A549 (cell line): ENCODE measurements around the gene BCO1. TPM values are rescaled to one million over a fixed set of nuclear protein-coding genes. Genes with fewer than 3 reads are reported as not detected.
"Not testable (repeated sequence)": the region's sequence is repeated elsewhere in the genome, so short reads cannot be mapped to it uniquely, and the experiment has no call there.

Experiments used
- ATAC-seq, 2 experiments: fragments of 200-7000 bp in 1 of 2; fragments of >200 bp in 1 of 2; cut with Nextera tagmentation in 1 of 2; cut with Tn5 transposase in 1 of 2; 3 replicates each; pipeline versions ENCODE4 v1.8.0 to v1.9.1; 2018 to 2020; ENCODE audit warnings: mild to moderate bottlenecking in 1 of 2, moderate library complexity in 1 of 2
- CTCF ChIA-PET: fragments of 300-600 bp; sonication (Branson Sonifier 250); formaldehyde crosslinking; extraction: SDS; loops from one replicate; lab custom pipeline; 2021; ENCODE audit warnings: antibody characterized with exemption, inconsistent platforms; lab: Yijun Ruan, JAX
- POLR2A ChIA-PET: fragments of 350-600 bp; formaldehyde crosslinking; extraction: SDS; loops from one replicate; lab custom pipeline; 2021; ENCODE audit warnings: antibody characterized with exemption, inconsistent platforms; lab: Yijun Ruan, JAX
- DNase-seq, 2 experiments: peaks; one replicate each; pipeline versions ENCODE4 v3.0.0 to v3.0.0-alpha.2; 2011 to 2016; ENCODE audit warnings: low read depth in 1 of 2, low spot score in 1 of 2
- FAIRE-seq: peaks from 2 replicates; lab custom pipeline; 2011; peaks lifted over from hg19 to GRCh38; lab: Jason Lieb, UNC
- H3K27ac ChIP-seq, 2 experiments: fragments of >200 bp; sonication (Bioruptor Twin); formaldehyde crosslinking; 3 replicates each; pipeline ENCODE4 v1.5.1; 2016 to 2017
- H3K4me1 ChIP-seq: fragments of >200 bp; sonication (Bioruptor Twin); formaldehyde crosslinking; 3 replicates; pipeline ENCODE4 v1.6.1; 2016
- H3K4me2 ChIP-seq: fragments of >200 bp; sonication (Bioruptor Twin); formaldehyde crosslinking; 3 replicates; pipeline ENCODE4 v1.6.1; 2016
- H3K4me3 ChIP-seq: fragments of >200 bp; sonication (Bioruptor Twin); formaldehyde crosslinking; 3 replicates; pipeline ENCODE4 v1.5.1; 2016
- H3K9me3 ChIP-seq: fragments of >200 bp; sonication (Bioruptor Twin); formaldehyde crosslinking; 3 replicates; pipeline ENCODE4 v1.6.1; 2016
- CEBPB ChIP-seq, 2 experiments: fragments of >200 bp in 1 of 2; sonication (Bioruptor Twin) in 1 of 2; formaldehyde crosslinking in 1 of 2; IDR thresholded peaks; 2 replicates each; pipeline ENCODE4 v1.6.1; 2012 to 2016
- CHD2 ChIP-seq: fragments of 150-350 bp; IDR thresholded peaks from 2 replicates; pipeline ENCODE4 v1.6.1; 2014; ENCODE audit warnings: low read length; ENCODE audit not compliant: partially characterized antibody
- CHD4 ChIP-seq: fragments of 200-600 bp; sonication (generic); IDR thresholded peaks from 2 replicates; pipeline ENCODE4 v1.6.1; 2016; ENCODE audit warnings: antibody characterized with exemption, mild to moderate bottlenecking, borderline replicate concordance
- HDAC2 ChIP-seq: fragments of 200-600 bp; sonication (generic); IDR thresholded peaks from 2 replicates; pipeline ENCODE4 v1.6.1; 2016
- JUNB ChIP-seq: fragments of >200 bp; sonication (Bioruptor Twin); formaldehyde crosslinking; IDR thresholded peaks from 2 replicates; pipeline ENCODE4 v1.6.1; 2016
- KDM1A ChIP-seq: fragments of 200-600 bp; sonication (generic); IDR thresholded peaks from 2 replicates; pipeline ENCODE4 v1.6.1; 2016; ENCODE audit warnings: low read depth, mild to moderate bottlenecking
- MAFK ChIP-seq: fragments of 450-650 bp; IDR thresholded peaks from 2 replicates; pipeline ENCODE4 v1.6.1; 2014; ENCODE audit not compliant: partially characterized antibody
- MAX ChIP-seq: IDR thresholded peaks from 2 replicates; pipeline ENCODE4 v1.6.1; 2012
- MAZ ChIP-seq: fragments of 150-350 bp; IDR thresholded peaks from 2 replicates; pipeline ENCODE4 v1.6.1; 2014; ENCODE audit warnings: antibody characterized with exemption, low read depth, low read length, borderline replicate concordance
- MYC ChIP-seq: IDR thresholded peaks from 2 replicates; pipeline ENCODE4 v1.6.1; 2012; ENCODE audit warnings: mild to moderate bottlenecking, inconsistent platforms, low read length, improper control_type of control experiment, borderline replicate concordance
- NR3C1 ChIP-seq: fragments of >200 bp; sonication (Bioruptor Twin); formaldehyde crosslinking; IDR thresholded peaks from 3 replicates; pipeline ENCODE4 v1.6.1; 2017
- PBX3 ChIP-seq: IDR thresholded peaks from 2 replicates; pipeline ENCODE4 v1.6.1; 2012
- POLR2AphosphoS2 ChIP-seq: conservative IDR thresholded peaks from 2 replicates; pipeline ENCODE4 v1.6.1; 2012; ENCODE audit warnings: low read length, improper control_type of control experiment, inconsistent platforms
- RAD21 ChIP-seq, 2 experiments: fragments of >200 bp in 1 of 2; sonication (Bioruptor Twin) in 1 of 2; formaldehyde crosslinking in 1 of 2; IDR thresholded peaks in 1 of 2; conservative IDR thresholded peaks in 1 of 2; 2 replicates in 1 of 2; 3 replicates in 1 of 2; pipeline ENCODE4 v1.6.1; 2012 to 2018; ENCODE audit warnings: inconsistent platforms in 1 of 2
- RARB ChIP-seq: fragments of 250-450 bp; sonication (Bioruptor Pico); IDR thresholded peaks from 2 replicates; pipeline ENCODE4 v1.8.0; 2021; ENCODE audit warnings: mild to moderate bottlenecking, moderate library complexity
- RNF2 ChIP-seq: fragments of 200-600 bp; sonication (generic); IDR thresholded peaks from 2 replicates; pipeline ENCODE4 v1.6.1; 2016; ENCODE audit warnings: low read depth, mild to moderate bottlenecking, antibody characterized with exemption, moderate library complexity, borderline replicate concordance
- SREBF2 ChIP-seq: fragments of 450-650 bp; IDR thresholded peaks from 2 replicates; pipeline ENCODE4 v1.6.1; 2014; ENCODE audit warnings: mild to moderate bottlenecking, moderate library complexity
- ZFP36 ChIP-seq: fragments of 450-650 bp; IDR thresholded peaks from 2 replicates; pipeline ENCODE4 v1.6.1; 2014; ENCODE audit warnings: borderline replicate concordance; ENCODE audit not compliant: partially characterized antibody
- ZNF302 ChIP-seq: fragments of 250-450 bp; sonication (Bioruptor Pico); IDR thresholded peaks from 2 replicates; pipeline ENCODE4 v1.9.0; 2021; ENCODE audit warnings: inconsistent platforms, mild to moderate bottlenecking, moderate library complexity
- ZSCAN20 ChIP-seq: fragments of 250-450 bp; sonication (Bioruptor Pico); IDR thresholded peaks from 2 replicates; pipeline ENCODE4 v1.8.0; 2022; ENCODE audit warnings: mild to moderate bottlenecking, moderate library complexity
- WGBS: methylation state at CpG from one replicate; pipeline ENCODE4 v1.1.6; 2017; ENCODE audit errors: missing lambda C conversion rate; 5-methylcytosine and 5-hydroxymethylcytosine counted together
- polyA plus RNA-seq, 4 experiments: library from polyadenylated mRNA; depleted of rRNA in 3 of 4; stranded (reverse); fragments of >200 nt; fragmentation: RNase III in 1 of 4; extraction: RNeasy Plus Mini Kit Qiagen cat#74134 plus additional on column Dnase treatment in 1 of 4; gene quantifications; 2 replicates in 3 of 4; 3 replicates in 1 of 4; pipeline ENCODE4 v1.2.3, GENCODE V29; 2011 to 2017
- TF ChIP-seq, protein P1 (sequence below): fragments of >200 bp; sonication (Bioruptor Twin); formaldehyde crosslinking; IDR thresholded peaks from 3 replicates; pipeline ENCODE4 v1.5.1; 2016
- TF ChIP-seq, protein P2 (sequence below): fragments of 150-350 bp; IDR thresholded peaks from 2 replicates; pipeline ENCODE4 v1.6.1; 2014; ENCODE audit warnings: low read depth, mild to moderate bottlenecking, low read length

BCO1 gene
- polyA plus RNA-seq, 2 of the 4 experiments (the other 2 are of a cell fraction): 5.0 to 6.2 TPM

DNA sequence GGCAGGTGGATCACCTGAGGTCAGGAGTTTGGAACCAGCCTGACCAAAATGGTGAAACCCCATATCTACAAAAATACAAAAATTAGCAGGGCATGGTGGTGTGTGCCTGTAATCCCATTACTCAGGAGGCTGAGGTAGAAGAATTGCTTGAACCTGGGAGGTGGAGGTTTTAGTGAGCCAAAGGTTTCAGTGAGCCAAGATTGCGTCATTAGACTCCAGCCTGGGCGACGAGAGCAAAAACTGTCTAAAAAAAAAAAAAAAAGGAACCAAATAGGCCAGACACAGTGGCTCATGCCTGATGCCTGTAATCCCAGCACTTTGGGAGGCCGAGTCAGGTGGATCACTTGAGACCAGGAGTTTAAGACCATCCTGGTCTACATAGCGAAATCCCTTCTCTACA, 12.8 kb upstream of the BCO1 start:
- H3K4me1 ChIP-seq, H3K9me3 ChIP-seq, POLR2A ChIA-PET, H3K4me3 ChIP-seq, DNase-seq, ATAC-seq, H3K27ac ChIP-seq, FAIRE-seq, H3K4me2 ChIP-seq: not testable (repeated sequence)
- CTCF ChIA-PET: interaction anchor here (0.6 to 1.6 kb wide), 2 partner anchors 21 to 38 kb away, joined by 3 to 5 read pairs; no protein-coding TSS in a partner anchor
- 83% methylated on average over 5 of the region's 5 CpGs for WGBS

DNA sequence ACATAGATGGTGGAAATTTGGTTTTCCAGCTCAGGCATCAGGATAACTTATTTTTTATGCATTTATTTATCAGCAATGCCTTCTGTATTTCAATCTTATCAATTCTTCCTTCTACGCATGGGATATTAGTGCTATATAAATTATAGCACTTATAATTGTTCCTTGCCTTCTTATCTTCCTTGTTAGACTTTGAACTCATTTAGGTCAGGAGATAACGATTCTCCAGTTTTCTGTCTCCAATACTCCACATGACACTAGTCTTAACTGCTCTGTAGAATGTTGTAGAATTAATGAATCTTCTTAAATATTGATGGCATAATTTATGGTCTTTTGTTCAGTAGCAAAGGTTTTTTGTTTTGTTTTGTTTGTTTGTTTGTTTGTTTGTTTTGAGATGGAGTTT, 10.7 kb upstream of the BCO1 start:
- WGBS: 55% methylated on average over 2 of the region's 2 CpGs
- no peaks in the 10 kb centered on the region for H3K9me3 ChIP-seq
- no peaks in the 10 kb centered on the region for H3K4me1 ChIP-seq
- no peak overlapping the region for H3K27ac ChIP-seq
- ChIA-PET POLR2A (no interaction called here), CTCF (interaction anchor here (0.6 to 1.4 kb wide), 3 partner anchors 11 to 108 kb away, joined by 3 to 4 read pairs (median 4); partner anchors contain the start of gene BCO1)
- no peak for TF ChIP-seq MAX
- TF ChIP-seq RAD21 (conservative IDR thresholded peaks at IDR 0.05 in 1 of 2, IDR thresholded peaks at IDR 0.05 in 1 of 2): no peak
- TF ChIP-seq HDAC2: no peak
- TF ChIP-seq ZNF302 (CRISPR knock-in tag): no peak
- TF ChIP-seq CEBPB (IDR thresholded peaks at IDR 0.05): no peak
- TF ChIP-seq POLR2AphosphoS2: no peak
- no peak for TF ChIP-seq MYC
- no peak for TF ChIP-seq RNF2
- TF ChIP-seq, protein P1, sequence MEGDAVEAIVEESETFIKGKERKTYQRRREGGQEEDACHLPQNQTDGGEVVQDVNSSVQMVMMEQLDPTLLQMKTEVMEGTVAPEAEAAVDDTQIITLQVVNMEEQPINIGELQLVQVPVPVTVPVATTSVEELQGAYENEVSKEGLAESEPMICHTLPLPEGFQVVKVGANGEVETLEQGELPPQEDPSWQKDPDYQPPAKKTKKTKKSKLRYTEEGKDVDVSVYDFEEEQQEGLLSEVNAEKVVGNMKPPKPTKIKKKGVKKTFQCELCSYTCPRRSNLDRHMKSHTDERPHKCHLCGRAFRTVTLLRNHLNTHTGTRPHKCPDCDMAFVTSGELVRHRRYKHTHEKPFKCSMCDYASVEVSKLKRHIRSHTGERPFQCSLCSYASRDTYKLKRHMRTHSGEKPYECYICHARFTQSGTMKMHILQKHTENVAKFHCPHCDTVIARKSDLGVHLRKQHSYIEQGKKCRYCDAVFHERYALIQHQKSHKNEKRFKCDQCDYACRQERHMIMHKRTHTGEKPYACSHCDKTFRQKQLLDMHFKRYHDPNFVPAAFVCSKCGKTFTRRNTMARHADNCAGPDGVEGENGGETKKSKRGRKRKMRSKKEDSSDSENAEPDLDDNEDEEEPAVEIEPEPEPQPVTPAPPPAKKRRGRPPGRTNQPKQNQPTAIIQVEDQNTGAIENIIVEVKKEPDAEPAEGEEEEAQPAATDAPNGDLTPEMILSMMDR: no peak
- no peak for TF ChIP-seq MAFK
- no peak for TF ChIP-seq ZFP36
- TF ChIP-seq SREBF2: no peak
- TF ChIP-seq, protein P2, sequence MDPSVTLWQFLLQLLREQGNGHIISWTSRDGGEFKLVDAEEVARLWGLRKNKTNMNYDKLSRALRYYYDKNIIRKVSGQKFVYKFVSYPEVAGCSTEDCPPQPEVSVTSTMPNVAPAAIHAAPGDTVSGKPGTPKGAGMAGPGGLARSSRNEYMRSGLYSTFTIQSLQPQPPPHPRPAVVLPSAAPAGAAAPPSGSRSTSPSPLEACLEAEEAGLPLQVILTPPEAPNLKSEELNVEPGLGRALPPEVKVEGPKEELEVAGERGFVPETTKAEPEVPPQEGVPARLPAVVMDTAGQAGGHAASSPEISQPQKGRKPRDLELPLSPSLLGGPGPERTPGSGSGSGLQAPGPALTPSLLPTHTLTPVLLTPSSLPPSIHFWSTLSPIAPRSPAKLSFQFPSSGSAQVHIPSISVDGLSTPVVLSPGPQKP: no peak
- no peak overlapping the region for H3K4me2 ChIP-seq
- FAIRE-seq (no peak), DNase-seq (no peak), ATAC-seq (no peak)
- H3K4me3 ChIP-seq: no peak overlapping the region

DNA sequence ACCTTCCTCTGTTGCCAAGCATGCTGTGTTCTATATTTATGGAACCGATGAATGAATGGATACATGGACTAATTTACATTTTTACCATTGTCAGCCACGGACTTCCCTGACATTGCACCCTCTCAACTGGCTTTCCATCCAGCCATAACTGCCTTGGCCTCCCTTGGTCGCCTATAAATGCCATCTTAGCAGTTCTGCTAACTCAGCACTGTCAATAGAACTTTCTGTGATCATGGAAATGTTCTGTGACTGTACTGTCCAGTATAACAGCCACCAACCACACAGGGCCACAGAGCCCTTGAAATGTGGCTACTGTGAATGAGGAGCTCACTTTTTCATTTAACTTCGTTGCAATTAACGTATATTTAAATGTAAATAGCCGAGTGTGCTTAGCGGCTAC, 8.7 kb upstream of the BCO1 start:
- 42% methylated on average over 7 of the region's 7 CpGs for WGBS

DNA sequence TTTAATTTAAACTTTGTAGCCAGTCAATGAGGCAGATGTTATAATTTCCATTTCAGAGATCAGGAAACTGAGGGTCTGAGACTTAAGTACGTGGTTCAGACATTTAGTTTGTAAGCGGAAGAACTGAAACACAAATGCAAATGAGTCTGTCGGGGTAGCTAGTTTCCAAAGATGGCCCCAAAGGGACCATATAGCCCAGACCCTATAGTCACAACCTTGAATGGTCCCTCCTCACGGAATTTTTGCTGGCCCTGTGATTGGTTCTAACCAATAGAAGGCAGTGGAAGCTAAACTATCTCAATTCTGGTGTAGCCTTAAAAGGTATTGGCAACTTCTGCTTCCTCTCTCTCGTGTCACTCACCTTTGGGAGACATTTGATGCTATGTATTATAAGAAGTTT, 7.5 kb upstream of the BCO1 start:
- DNase-seq (no peak), ATAC-seq (no peak), FAIRE-seq (no peak)
- POLR2A ChIA-PET: no interaction called here
- CTCF ChIA-PET: interaction anchor here (0.9 to 1.4 kb wide), 4 partner anchors 10 to 26 kb away, joined by 3 to 4 read pairs (median 4); no protein-coding TSS in a partner anchor
- H3K27ac ChIP-seq: no peak overlapping the region
- 60% methylated on average over 5 of the region's 5 CpGs for WGBS
- TF ChIP-seq NR3C1 (no peak), MAZ (no peak), SREBF2 (no peak), JUNB (no peak), ZSCAN20 (no peak), CHD4 (no peak), KDM1A (no peak), PBX3 (no peak), RARB (no peak), CHD2 (no peak), ZNF302 (CRISPR knock-in tag) (no peak)
- H3K4me1 ChIP-seq: no peaks in the 10 kb centered on the region
- no peak overlapping the region for H3K4me2 ChIP-seq
- H3K9me3 ChIP-seq: no peaks in the 10 kb centered on the region
- H3K4me3 ChIP-seq: no peak overlapping the region

More for the DNA sequence above, 8.7 kb upstream of the BCO1 start:
- Histone ChIP-seq H3K9me3 (no peaks in the 10 kb centered on the region), H3K4me1 (no peaks in the 10 kb centered on the region), H3K27ac (no peak overlapping the region), H3K4me3 (no peak overlapping the region), H3K4me2 (no peak overlapping the region)
- peak; percentile 65 for TF ChIP-seq MAFK
- no peak for TF ChIP-seq SREBF2
- no peak for TF ChIP-seq MYC
- no peak for FAIRE-seq
- ChIA-PET CTCF (interaction anchor here (0.9 kb wide), 1 partner anchor 13 kb away, joined by 3 read pairs; no protein-coding TSS in a partner anchor), POLR2A (no interaction called here)
- no peak for DNase-seq
- ATAC-seq: no peak
